Spleen (tissue), 7 donors: ENCODE measurements around the gene ITPKB.

Source experiments
- CTCF ChIP-seq, 11 experiments: fragments of 200-600 bp in 7 of 11; fragments of 450-650 bp in 4 of 11; sonication (generic) in 4 of 11; IDR thresholded peaks in 8 of 11; conservative IDR thresholded peaks in 3 of 11; 1 replicate in 7 of 11; 2 replicates in 4 of 11; pipeline versions ENCODE4 v1.4.0 to v1.8.0; 2016 to 2021; ENCODE audit warnings: antibody characterized with exemption in 11 of 11, inconsistent platforms in 4 of 11, mild to moderate bottlenecking in 1 of 11
- POLR2A ChIP-seq, 3 donors: fragments of 450-650 bp; IDR thresholded peaks; one replicate each; pipeline ENCODE4 v1.5.1; 2017; ENCODE audit warnings: antibody characterized with exemption in 3 of 3, mild to moderate bottlenecking in 1 of 3
- donor health status: DM: no; HTN: no; CAD: no; lungs with moderate emphysema.
- donor health status: DM: no; HTN: no; CAD: no.
- donor health status: DM: no; HTN: no; CAD: no.

- TF ChIP-seq POLR2A (IDR thresholded peaks at IDR 0.05) (no peak), CTCF (IDR thresholded peaks at IDR 0.05 in 8 of 11, conservative IDR thresholded peaks at IDR 0.05 in 3 of 11) (peak in 4 of 11 experiments; percentile 21 to 38 (median 34))
These were observed 89.3 kb downstream of the ITPKB start for GRCh38 chr1:226649780-226650179.
